Esophagus muscularis mucosa (tissue), 4 donors: Measurements from ENCODE around the gene LHFPL2.

ENCODE experiments used
- EP300 ChIP-seq: sonication (generic); formaldehyde crosslinking; IDR thresholded peaks from one replicate; pipeline ENCODE4 v1.6.1; 2017; ENCODE audit warnings: antibody characterized with exemption
- POLR2A ChIP-seq: fragments of 450-650 bp; IDR thresholded peaks from one replicate; pipeline ENCODE4 v1.6.1; 2017; ENCODE audit warnings: antibody characterized with exemption, moderate library complexity, mild to moderate bottlenecking, low read depth
- POLR2AphosphoS5 ChIP-seq, 2 donors: sonication (generic); formaldehyde crosslinking; IDR thresholded peaks; one replicate each; pipeline ENCODE4 v1.6.1; 2017; ENCODE audit warnings: antibody characterized with exemption in 2 of 2
- TF ChIP-seq, protein P1 (sequence below), 3 experiments: fragments of 200-600 bp in 2 of 3; fragments of 450-650 bp in 1 of 3; sonication (generic) in 2 of 3; IDR thresholded peaks; one replicate each; pipeline ENCODE4 v1.5.1; 2017 to 2019; ENCODE audit warnings: antibody characterized with exemption in 3 of 3, mild to moderate bottlenecking in 2 of 3, moderate library complexity in 1 of 3

DNA sequence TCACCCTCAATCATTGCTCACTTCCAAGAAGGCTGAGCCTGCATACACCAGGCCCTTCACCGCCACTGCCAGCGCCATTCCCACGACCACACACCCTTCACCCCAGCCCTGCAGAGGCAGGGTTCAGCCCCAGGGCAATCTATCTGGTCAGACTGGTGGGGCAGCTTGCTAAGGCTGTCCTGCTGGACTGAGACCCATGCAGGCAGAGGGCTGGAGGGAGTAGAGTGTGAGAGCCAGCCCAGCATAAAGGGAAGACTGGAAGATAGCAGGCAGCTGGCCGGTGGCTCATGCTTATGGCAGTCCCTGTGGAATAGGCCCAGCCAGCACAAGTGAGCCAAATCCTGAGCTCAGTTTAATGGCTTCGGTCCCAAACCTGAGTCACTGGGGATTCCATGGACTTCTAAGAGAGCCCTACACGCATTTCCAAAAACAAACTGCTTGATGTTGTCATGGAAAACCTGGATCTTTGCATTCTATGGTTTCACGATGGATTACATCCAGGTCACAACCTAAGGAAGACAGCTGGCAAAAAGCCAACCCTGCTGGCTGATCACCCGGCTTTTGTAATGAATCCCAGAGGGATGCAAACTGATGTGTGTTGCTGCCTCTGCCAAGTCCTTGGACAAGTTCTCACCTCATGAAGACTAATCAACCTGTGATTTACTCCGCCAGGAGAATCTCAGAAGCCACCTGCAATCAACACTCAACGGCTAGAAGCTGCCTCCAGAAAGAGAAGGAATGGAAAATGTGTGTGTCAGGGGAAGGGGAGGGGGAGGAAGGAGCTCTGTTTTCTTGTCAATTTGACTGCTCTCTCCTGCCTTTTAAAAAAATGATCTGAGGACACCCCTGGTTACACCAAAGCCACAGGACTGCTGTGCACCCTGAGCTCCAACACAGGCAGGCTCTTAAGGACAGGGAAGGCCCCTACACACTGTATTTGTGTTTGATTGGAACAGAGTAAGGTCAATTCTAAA, 143.6 kb downstream of the LHFPL2 start:
- TF ChIP-seq, protein P1, sequence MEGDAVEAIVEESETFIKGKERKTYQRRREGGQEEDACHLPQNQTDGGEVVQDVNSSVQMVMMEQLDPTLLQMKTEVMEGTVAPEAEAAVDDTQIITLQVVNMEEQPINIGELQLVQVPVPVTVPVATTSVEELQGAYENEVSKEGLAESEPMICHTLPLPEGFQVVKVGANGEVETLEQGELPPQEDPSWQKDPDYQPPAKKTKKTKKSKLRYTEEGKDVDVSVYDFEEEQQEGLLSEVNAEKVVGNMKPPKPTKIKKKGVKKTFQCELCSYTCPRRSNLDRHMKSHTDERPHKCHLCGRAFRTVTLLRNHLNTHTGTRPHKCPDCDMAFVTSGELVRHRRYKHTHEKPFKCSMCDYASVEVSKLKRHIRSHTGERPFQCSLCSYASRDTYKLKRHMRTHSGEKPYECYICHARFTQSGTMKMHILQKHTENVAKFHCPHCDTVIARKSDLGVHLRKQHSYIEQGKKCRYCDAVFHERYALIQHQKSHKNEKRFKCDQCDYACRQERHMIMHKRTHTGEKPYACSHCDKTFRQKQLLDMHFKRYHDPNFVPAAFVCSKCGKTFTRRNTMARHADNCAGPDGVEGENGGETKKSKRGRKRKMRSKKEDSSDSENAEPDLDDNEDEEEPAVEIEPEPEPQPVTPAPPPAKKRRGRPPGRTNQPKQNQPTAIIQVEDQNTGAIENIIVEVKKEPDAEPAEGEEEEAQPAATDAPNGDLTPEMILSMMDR (IDR thresholded peaks at IDR 0.05) = no peak
- TF ChIP-seq EP300 = no peak
- TF ChIP-seq POLR2AphosphoS5 (IDR thresholded peaks at IDR 0.05) = peak; percentile 64 to 75
- TF ChIP-seq POLR2A = no peak
